EH (cell line): Measurements from ENCODE around the gene POLA2.
"Not testable (repeated sequence)": the region's sequence is repeated elsewhere in the genome, so short reads cannot be mapped to it uniquely, and the experiment has no call there.

Experiments
- DNase-seq: peaks from one replicate; pipeline ENCODE4 v3.0.0-alpha.2; 2015; ENCODE audit warnings: low read depth

Gene POLA2

GRCh38 chr11:65261591-65262380, at the start of gene POLA2:
Gene POLA2 (plus strand): TSS chr11:65261962. CDS start chr11:65262293, 331 bp downstream.
- peak; percentile 96 for DNase-seq

- DNase-seq: no peak
These were observed 49.4 kb upstream of the POLA2 start for GRCh38 chr11:65212226-65212801.

GRCh38 chr11:65213322-65214211, 48.2 kb upstream of the POLA2 start:
- DNase-seq: peak; percentile 15

GRCh38 chr11:65214212-65214845, 47.4 kb upstream of the POLA2 start:
- DNase-seq: no peak

- no peak for DNase-seq
These were observed 46.2 kb upstream of the POLA2 start for GRCh38 chr11:65215441-65216076.

- DNase-seq: no peak
These were observed 44.9 kb upstream of the POLA2 start for GRCh38 chr11:65216830-65217229.

- no peak for DNase-seq
These were observed 44.0 kb upstream of the POLA2 start for GRCh38 chr11:65217441-65218423.

GRCh38 chr11:65218446-65218845, 43.3 kb upstream of the POLA2 start:
- no peak for DNase-seq

GRCh38 chr11:65219930-65220213, 41.9 kb upstream of the POLA2 start:
- DNase-seq: peak; percentile 63

GRCh38 chr11:65221026-65221425, 40.7 kb upstream of the POLA2 start:
- DNase-seq: no peak

GRCh38 chr11:65223011-65223410, 38.8 kb upstream of the POLA2 start:
- no peak for DNase-seq

- peak; percentile 75 for DNase-seq
These were observed 36.9 kb upstream of the POLA2 start for GRCh38 chr11:65224930-65225278.

- peak; percentile 63 for DNase-seq
These were observed 36.3 kb upstream of the POLA2 start for GRCh38 chr11:65225279-65226102.

- no peak for DNase-seq
These were observed 35.7 kb upstream of the POLA2 start for GRCh38 chr11:65226103-65226442.

GRCh38 chr11:65227879-65228278, 33.9 kb upstream of the POLA2 start:
- DNase-seq: no peak

GRCh38 chr11:65236194-65237059, 25.3 kb upstream of the POLA2 start:
- DNase-seq: no peak

- not testable (repeated sequence) for DNase-seq
These were observed 23.5 kb upstream of the POLA2 start for GRCh38 chr11:65238302-65238701.

- DNase-seq: no peak
These were observed 20.6 kb upstream of the POLA2 start for GRCh38 chr11:65241134-65241533.

- no peak for DNase-seq
These were observed 20.1 kb upstream of the POLA2 start for GRCh38 chr11:65241692-65242091.
